Fibroblast of skin of right biceps (primary cell): ENCODE results near the gene XYLT1.

Source experiments
- DNase-seq: peaks from one replicate; pipeline ENCODE4 v3.0.0-alpha.2; 2013

The XYLT1 gene

GRCh38 chr16:17302620-17303019, 168.1 kb downstream of the XYLT1 start:
- DNase-seq = peak; percentile 50

DNA sequence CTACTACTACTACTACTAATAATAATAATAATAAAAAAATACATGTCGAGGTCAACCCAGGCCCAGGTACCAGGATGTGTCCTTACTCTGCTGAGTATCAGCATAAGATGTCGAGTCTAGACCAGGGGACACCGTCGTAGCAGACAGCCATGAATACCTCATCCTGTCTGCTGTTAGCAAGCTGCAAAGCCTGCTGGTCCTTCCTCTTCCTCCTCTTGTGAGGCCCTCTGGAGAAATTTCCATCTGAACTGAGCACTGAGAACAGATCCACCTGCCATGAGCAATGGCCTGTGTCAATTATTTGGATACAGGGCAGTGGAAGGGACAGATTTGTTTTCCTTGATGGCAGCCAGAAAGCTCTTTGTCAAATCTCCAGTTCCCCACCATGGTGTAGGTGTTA, 168.5 kb downstream of the XYLT1 start:
- DNase-seq = no peak

GRCh38 chr16:17301593-17302135, 169.1 kb downstream of the XYLT1 start:
- DNase-seq = no peak

- no peak for DNase-seq
Observed at GRCh38 chr16:17301184-17301583, 169.6 kb downstream of the XYLT1 start.

- DNase-seq = no peak
Observed at GRCh38 chr16:17299790-17300189, 171.0 kb downstream of the XYLT1 start.

GRCh38 chr16:17298238-17298637, 172.5 kb downstream of the XYLT1 start:
- no peak for DNase-seq

DNA sequence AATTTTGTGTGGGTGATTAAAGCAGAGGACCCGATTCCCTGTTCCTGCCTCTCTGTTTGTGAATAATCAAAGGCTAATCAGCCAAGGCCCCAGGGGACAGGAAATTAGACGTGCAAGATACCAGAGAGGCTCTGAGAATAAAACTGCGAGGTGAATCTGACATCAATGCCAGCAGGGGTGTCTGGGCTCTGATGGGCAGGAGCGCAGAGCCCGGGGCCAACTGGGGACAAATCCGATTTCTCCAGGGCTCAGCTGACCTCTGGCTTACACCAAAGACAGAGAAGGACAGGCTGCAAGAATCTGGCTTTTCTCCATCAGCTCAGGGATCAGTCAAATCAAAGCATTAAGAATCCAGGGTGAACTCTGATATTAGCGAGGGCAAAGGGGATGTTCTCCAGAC, 174.3 kb downstream of the XYLT1 start:
- DNase-seq = no peak

DNA sequence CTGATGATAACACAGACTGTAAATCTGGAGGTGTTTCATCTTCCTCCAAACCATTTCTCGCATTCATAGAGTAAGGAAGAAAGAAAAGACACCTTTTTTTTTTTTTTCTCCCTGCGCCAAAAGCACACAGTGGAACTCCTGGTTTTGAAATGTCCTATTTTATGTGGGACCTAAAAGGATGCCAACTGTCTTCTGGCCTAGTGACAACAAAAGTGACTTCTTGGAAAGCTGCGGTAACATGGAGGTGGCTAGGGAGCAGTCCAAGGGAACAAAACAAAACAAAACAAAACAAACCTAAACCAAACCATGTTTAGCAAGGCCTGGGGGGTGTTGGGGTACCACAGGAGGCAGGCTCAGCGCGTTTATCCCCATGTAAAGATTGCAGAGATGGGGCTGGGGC, 174.8 kb downstream of the XYLT1 start:
- DNase-seq = no peak

GRCh38 chr16:17294856-17295255, 175.9 kb downstream of the XYLT1 start:
- no peak for DNase-seq

DNA sequence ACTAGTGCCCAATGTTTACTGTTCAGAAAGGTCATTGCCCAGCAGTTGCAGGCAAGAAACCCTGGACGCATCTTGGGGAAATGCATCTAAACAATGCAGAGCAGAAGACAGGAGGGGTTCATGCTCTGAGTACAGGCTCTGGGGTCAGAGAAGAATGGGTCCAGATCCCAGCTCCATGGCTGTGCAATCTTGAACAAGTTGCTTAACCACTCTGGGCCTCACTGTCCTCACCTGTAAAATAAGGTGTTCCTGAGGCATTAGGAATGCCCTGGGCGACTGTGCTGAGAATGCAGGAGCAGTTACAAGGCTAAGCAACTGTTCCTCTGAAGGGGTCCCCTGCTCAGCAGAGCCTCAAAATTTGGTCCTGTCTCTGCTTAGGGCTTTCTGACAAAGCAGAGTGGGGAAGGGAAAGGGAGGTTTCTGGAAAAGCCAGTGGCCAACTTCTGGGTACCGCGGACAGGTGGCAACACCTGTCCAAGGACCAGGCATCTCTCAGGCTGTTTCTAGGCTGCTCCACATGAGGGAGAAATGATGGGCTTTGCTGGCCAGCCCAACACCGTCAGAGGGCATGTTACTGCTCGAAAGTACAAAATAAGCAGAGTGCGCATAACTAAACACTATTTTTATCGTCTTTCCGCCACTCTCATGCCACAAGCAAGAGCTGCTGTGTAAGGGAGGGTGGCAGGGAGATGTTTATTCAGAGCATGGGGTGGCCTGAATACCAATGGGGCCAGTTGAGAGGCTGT, 176.8 kb downstream of the XYLT1 start:
- DNase-seq = no peak

DNA sequence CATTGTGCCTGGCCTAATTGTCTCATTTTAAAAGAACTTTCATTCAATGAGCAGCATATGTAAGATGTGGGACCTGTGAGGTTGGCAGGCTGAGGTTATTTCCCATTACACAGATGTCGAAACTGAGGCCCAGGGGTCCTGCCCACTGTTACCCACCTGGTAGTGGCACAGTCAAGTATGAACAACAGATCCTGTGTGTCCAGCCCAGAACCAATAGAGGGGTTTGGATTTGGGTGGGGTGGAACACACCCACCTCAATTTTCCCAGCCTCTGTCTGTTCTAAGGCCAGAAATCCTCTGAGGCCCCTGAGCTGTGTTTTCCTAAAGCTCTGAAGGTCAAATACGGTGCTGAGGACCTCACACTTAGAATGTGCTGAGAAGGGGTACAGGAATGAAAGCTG, 179.5 kb downstream of the XYLT1 start:
- DNase-seq = no peak

GRCh38 chr16:17289674-17290635, 180.8 kb downstream of the XYLT1 start:
- DNase-seq = no peak

GRCh38 chr16:17289050-17289449, 181.7 kb downstream of the XYLT1 start:
- DNase-seq = no peak

DNA sequence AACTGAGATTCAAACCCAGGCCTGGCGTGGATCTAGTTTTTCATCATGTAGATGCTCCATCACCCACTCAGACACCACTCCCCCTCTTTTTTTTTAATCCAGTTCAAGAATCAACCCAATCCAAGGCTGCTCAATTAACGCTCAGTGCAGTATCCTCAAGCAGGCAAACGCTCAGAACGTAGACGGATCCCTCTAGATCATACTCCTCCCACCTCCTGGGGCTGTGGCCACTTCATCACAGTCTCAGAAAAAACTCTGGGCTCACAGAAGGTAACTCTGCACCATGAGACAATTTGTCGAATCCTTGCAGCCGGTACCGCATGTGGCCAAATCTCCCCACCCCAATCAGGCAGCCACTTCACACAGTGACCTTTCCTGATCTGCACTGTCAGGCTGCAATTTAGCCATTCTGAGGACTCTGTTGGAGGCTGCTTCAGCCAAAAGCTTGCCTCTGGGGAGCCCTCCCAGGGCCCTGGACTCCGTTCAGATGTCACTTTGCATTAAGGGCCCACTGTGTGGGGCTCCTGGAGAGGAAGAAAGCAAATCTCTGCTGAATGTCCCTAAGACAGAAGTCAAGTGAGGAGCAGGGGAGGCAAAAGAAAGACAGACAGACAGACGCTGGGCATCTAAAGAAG, 183.5 kb downstream of the XYLT1 start:
- no peak for DNase-seq

DNA sequence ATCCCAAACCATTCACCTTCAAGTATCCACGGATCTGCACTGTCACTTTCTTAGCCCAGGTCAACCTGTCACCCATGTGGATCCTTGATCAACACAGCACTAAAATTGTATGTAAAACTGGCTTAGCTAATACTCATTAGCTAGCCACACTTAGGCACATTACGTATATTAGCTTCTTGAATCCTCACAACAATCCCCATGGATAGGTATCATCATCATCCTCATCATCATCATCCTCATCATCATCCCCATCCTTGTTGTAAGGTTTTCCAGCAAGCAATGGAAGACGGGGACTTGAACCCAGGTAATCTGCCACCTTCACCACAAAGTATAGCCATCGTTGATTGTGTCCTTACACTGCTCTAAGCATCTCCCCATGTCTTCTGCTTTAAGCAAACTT, 184.3 kb downstream of the XYLT1 start:
- no peak for DNase-seq

DNA sequence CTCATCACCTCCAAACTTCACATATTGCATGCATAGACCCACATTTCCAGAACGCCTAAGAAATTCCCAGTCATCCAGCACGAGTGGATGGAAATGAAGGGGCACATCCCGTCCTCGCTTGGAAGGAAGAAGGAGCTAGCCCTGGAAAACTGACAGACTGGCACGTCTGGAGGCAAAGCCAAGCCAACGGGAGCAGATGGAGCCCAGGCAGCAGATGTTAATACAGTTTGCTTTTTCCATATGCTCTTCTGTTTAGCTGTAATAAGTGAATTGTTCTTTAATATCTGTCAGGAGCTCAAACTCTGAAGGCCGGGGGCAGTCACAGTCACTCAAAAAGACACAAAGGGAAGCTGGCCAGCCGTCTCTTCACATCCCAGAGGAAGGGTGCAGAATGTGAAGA, 187.7 kb downstream of the XYLT1 start:
- DNase-seq = no peak

DNA sequence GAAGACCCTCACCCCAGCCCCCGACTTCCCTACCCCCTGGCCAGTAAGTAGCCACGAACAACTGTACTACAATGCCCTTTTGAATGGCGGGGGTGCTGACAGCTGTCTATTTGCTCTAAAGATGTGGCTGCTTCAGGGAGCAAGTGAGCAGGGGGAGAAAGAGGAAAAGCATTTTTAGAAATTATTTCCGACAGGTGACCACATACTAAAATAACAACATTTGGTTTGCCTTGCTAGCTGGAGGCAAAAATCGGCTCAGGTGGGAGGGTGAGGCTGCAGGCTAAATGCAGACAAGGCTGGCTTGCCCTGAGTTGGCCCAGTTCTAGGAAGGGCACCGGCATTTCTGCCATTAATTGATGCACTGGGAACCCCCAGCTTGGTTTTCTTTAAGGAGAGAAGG, 188.5 kb downstream of the XYLT1 start:
- no peak for DNase-seq

DNA sequence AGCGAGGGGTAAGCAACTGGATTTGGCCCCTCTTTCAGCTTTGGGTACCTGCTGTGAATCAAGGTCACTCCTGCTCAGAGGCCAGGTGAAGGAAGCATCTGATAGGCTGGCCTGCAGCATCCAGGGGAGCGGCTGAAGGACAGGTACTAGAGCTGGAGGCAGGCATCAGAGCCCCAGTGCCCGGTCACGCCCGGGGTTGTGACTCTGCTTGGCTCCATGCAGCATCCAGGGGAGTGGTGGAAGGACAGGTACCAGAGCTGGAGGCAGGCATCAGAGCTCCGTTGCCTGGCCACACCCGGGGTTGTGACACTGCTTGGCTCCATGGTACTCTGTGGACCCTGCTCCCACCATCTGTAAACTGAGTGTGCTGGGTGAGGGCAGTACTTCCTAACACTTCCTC, 189.7 kb downstream of the XYLT1 start:
- no peak for DNase-seq

DNA sequence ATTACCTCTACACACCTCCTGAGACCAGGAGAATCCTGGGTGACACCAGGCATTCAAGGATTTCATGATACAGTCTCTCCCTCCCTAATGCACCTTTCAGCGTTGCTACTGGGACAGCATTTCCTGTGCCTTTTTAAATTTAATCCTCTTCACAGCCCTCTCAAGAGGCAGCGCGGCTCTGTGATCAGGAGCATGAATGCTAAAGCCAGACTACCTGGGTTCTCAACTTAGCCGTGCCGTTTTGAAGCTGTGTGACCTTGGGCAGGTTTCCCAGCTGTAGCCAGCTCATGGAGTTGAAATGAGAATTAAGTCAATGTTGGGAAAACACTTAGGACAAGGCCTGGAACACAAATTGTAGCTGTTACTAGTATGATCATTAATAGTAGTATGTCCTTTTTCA, 191.8 kb downstream of the XYLT1 start:
- DNase-seq = no peak

GRCh38 chr16:17277981-17278381, 192.8 kb downstream of the XYLT1 start:
- DNase-seq = peak; percentile 26

DNA sequence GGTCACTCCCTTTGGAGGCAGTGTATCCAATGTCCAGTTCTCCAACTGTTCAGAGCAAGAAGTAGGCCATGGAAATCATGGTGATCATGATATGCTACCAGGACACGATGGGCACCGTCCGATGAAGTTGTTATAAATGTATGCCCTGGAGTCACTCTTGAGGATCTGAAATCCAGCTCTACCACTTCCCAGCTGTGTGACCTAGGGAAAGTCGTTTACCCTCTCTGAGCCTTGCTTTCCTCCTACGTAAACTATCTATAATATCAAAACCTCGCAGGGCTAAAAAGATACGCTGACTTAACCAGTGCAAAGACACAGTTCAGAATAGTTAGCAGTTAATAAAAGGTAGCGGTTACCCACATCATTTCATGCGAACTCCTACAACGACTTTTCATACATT, 194.2 kb downstream of the XYLT1 start:
- no peak for DNase-seq

DNA sequence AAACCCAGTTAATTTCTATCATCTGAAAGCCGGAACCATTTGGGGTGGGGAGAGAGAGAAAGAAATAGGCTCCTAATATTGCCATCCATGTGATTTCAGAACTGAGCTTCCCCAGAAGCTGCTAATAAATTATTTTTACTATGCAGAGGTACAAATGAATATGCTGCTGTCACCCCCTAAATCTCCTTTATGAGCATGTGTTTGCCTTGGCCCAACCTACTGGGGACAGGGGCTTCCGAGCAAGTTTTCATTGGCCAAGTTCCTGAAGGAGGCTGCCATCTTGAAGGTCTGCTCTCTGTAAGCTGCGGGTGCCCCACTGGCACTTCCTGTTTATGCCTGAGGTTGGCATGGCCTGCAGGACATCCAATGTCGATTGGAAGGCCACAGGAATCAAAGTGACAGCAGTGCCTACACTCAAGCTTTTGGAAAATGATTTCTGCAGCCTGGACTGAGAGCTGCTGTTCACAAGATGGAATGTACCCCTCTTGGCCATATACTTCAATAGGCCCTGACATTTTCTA, 194.7 kb downstream of the XYLT1 start:
- DNase-seq = no peak
